ENCODE data around the gene BTRC. TPM values are rescaled to one million over a fixed set of nuclear protein-coding genes. Genes with fewer than 3 reads are reported as not detected.

The BTRC gene
- total RNA-seq, 3 donors from 2014 or later (not counting 1 experiment from before 2014, with no cell fraction given): 13.5 to 22.8 (median 15.2) TPM

DNA sequence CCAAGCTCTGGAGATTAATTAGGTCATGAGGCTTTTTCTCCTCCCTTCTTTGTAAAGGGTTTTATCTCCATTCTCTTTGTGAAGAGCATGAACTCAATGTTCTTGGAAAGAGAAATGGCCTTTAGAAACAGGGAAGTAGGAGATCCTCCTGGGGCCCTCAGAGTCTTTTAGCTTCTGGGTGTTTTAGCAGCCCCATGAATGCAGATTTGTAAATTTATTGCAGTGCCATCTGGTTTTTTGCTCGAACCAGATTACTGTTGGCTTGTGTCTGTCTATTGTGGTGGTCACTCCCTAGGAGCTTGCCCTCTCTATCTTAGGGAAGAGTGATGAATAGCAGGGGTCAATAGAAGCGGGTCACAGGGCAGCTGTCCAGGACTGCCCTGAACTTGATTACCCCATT, 110.6 kb downstream of the BTRC start:
- Mint-ChIP-seq H3K4me1 (peaks cover 6 to 7% of the 10 kb centered on the region in 2 donors), H3K9me3 (no peaks in the 10 kb centered on the region), H3K4me3 (no peak overlapping the region), H3K36me3 (no peaks in the 10 kb centered on the region), H3K27ac (no peak overlapping the region), H3K27me3 (ENCODE audit: low read depth in 2 of 2) (no peaks in the 10 kb centered on the region)
- H3K9me3 ChIP-seq (ENCODE audit: control insufficient read depth, insufficient read depth, low read length): no peaks in the 10 kb centered on the region
- ATAC-seq: no peak
- WGBS (ENCODE audit: insufficient coverage): 95% methylated on average over 2 of the region's 2 CpGs
- no peaks in the 10 kb centered on the region for H3K27me3 ChIP-seq (ENCODE audit: control insufficient read depth, insufficient read depth, low read length)
- TF ChIP-seq CTCF (IDR thresholded peaks at IDR 0.05): no peak
- no peaks in the 10 kb centered on the region for H3K4me1 ChIP-seq (ENCODE audit: control insufficient read depth, insufficient read depth, low read length)
- intact Hi-C loops (cut with micrococcal nuclease): no loop called here
- no peak for DNase-seq
- no peaks in the 10 kb centered on the region for H3K36me3 ChIP-seq (ENCODE audit: control insufficient read depth, insufficient read depth, low read length)
- no peak overlapping the region for H3K4me3 ChIP-seq (ENCODE audit: low read length)
- H3K27ac ChIP-seq (ENCODE audit: low read length): no peak overlapping the region

- TF ChIP-seq CTCF (IDR thresholded peaks at IDR 0.05): no peak
- DNase-seq (no peak), ATAC-seq (no peak)
- no peak overlapping the region for H3K4me3 ChIP-seq (ENCODE audit: low read length)
- no peaks in the 10 kb centered on the region for H3K9me3 ChIP-seq (ENCODE audit: control insufficient read depth, insufficient read depth, low read length)
- 98% methylated on average over 3 of the region's 5 CpGs for WGBS (ENCODE audit: insufficient coverage)
- H3K36me3 ChIP-seq (ENCODE audit: control insufficient read depth, insufficient read depth, low read length): no peaks in the 10 kb centered on the region
- Mint-ChIP-seq H3K36me3 (no peaks in the 10 kb centered on the region), H3K4me1 (peaks cover 6 to 7% of the 10 kb centered on the region in 2 donors), H3K27me3 (ENCODE audit: low read depth in 2 of 2) (no peaks in the 10 kb centered on the region), H3K9me3 (no peaks in the 10 kb centered on the region), H3K27ac (no peak overlapping the region), H3K4me3 (no peak overlapping the region)
- no peaks in the 10 kb centered on the region for H3K4me1 ChIP-seq (ENCODE audit: control insufficient read depth, insufficient read depth, low read length)
- no peak overlapping the region for H3K27ac ChIP-seq (ENCODE audit: low read length)
- intact Hi-C loops (cut with micrococcal nuclease): loop anchor here (2.0 to 5.0 kb wide), 2 partner anchors 164 to 253 kb away; no protein-coding TSS in a partner anchor
- H3K27me3 ChIP-seq (ENCODE audit: control insufficient read depth, insufficient read depth, low read length): no peaks in the 10 kb centered on the region
These were observed 112.3 kb downstream of the BTRC start for GRCh38 chr10:101466016-101466912.

- H3K27ac Mint-ChIP-seq: no peak overlapping the region
- ATAC-seq: peak; percentile 83 to 95 (median 86)
- DNase-seq: peak in 1 of 2 donors; percentile 73
These were observed 113.4 kb downstream of the BTRC start for GRCh38 chr10:101467286-101467770.

More at GRCh38 chr10:101467286-101467770, 113.4 kb downstream of the BTRC start:
- Histone ChIP-seq H3K9me3 (ENCODE audit: control insufficient read depth, insufficient read depth, low read length) (no peaks in the 10 kb centered on the region), H3K4me3 (ENCODE audit: low read length) (no peak overlapping the region), H3K27me3 (ENCODE audit: control insufficient read depth, insufficient read depth, low read length) (no peaks in the 10 kb centered on the region), H3K36me3 (ENCODE audit: control insufficient read depth, insufficient read depth, low read length) (no peaks in the 10 kb centered on the region), H3K4me1 (ENCODE audit: control insufficient read depth, insufficient read depth, low read length) (no peaks in the 10 kb centered on the region), H3K27ac (ENCODE audit: low read length) (no peak overlapping the region)
- H3K9me3 Mint-ChIP-seq: no peaks in the 10 kb centered on the region
- no CpG with 5 or more reads among the region's 3 CpGs for WGBS (ENCODE audit: insufficient coverage)
- peaks cover 6 to 7% of the 10 kb centered on the region in 2 donors for H3K4me1 Mint-ChIP-seq
- H3K4me3 Mint-ChIP-seq: no peak overlapping the region
- no peaks in the 10 kb centered on the region for H3K27me3 Mint-ChIP-seq (ENCODE audit: low read depth in 2 of 2)
- TF ChIP-seq CTCF (IDR thresholded peaks at IDR 0.05): peak; percentile 74
- intact Hi-C loops (cut with micrococcal nuclease): loop anchor here (2.0 to 5.0 kb wide), 2 partner anchors 165 to 255 kb away; no protein-coding TSS in a partner anchor
- H3K36me3 Mint-ChIP-seq: no peaks in the 10 kb centered on the region

All from natural killer cell (primary cell).